ENCODE data around the gene DPP4.

The DPP4 gene

GRCh38 chr2:162037886-162038285 is 36.1 kb downstream of the DPP4 start (continued):
- TF ChIP-seq, protein P1, sequence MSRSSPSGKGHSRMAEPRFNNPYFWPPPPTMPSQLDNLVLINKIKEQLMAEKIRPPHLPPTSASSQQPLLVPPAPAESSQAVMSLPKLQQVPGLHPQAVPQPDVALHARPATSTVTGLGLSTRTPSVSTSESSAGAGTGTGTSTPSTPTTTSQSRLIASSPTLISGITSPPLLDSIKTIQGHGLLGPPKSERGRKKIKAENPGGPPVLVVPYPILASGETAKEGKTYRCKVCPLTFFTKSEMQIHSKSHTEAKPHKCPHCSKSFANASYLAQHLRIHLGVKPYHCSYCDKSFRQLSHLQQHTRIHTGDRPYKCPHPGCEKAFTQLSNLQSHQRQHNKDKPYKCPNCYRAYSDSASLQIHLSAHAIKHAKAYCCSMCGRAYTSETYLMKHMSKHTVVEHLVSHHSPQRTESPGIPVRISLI (tag by site-specific recombination; IDR thresholded peaks at IDR 0.05), result no peak
- TF ChIP-seq ZNF335 (tag by site-specific recombination; conservative IDR thresholded peaks at IDR 0.05), result no peak
- no peak for TF ChIP-seq GLIS1 (tag by site-specific recombination; IDR thresholded peaks at IDR 0.05)
- no peak for TF ChIP-seq ZNF701 (tag by site-specific recombination; IDR thresholded peaks at IDR 0.05)
- no peak for TF ChIP-seq ZNF211 (tag by site-specific recombination; IDR thresholded peaks at IDR 0.05; ENCODE audit: low read depth)
- TF ChIP-seq ZSCAN18 (tag by site-specific recombination; IDR thresholded peaks at IDR 0.05), result no peak
- TF ChIP-seq, protein P2, sequence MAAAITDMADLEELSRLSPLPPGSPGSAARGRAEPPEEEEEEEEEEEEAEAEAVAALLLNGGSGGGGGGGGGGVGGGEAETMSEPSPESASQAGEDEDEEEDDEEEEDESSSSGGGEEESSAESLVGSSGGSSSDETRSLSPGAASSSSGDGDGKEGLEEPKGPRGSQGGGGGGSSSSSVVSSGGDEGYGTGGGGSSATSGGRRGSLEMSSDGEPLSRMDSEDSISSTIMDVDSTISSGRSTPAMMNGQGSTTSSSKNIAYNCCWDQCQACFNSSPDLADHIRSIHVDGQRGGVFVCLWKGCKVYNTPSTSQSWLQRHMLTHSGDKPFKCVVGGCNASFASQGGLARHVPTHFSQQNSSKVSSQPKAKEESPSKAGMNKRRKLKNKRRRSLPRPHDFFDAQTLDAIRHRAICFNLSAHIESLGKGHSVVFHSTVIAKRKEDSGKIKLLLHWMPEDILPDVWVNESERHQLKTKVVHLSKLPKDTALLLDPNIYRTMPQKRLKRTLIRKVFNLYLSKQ (tag by site-specific recombination; IDR thresholded peaks at IDR 0.05; ENCODE audit: borderline replicate concordance), result no peak

DNA sequence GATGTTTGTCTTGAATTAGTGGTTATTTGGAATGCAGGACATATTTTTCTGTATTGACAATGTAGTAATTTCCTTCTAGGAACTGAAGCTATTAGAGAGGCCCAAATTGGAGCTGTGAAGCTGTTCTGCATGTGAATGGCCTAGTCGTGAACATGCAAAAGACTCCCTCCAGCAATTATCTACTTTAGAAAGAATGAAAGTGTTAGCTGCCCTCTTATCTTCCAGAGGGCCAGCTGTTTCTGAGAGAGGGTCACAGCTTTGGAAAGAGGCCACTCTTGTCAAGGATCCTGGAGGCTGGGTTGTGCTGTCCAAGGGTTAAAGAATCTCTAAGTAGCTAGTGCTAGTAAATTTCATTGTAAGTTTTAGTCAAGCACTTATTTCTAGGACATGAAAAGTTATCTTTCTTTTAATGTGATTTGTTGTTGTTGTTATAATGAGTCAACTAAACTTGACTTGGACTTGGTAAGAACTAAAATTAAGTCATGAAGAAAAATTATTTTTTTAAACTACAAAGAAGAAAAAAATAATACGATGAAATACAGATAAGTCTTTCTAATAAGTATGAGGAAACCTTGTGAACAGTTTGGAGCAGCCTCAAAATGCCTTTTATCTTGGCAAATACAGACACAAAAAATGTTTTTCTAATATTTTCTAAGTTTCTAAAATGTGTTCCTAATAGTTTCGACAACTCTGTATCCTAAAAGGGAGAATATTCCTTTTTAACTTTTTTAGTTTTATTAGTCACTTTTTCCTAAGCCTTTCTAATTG is 36.8 kb downstream of the DPP4 start:
- no peaks in the 10 kb centered on the region for H3K4me1 ChIP-seq (ENCODE audit: control insufficient read depth, insufficient read depth, low read length)
- H3K9me3 ChIP-seq (ENCODE audit: control insufficient read depth, insufficient read depth, low read depth, low read length), result no peaks in the 10 kb centered on the region
- POLR2A ChIA-PET, result no interaction called here
- CTCF ChIA-PET, result interaction anchor here (0.6 to 1.2 kb wide), 3 partner anchors 18 to 122 kb away, joined by 3 read pairs; no protein-coding TSS in a partner anchor
- TF ChIP-seq PBX3 (CRISPR knock-in tag; IDR thresholded peaks at IDR 0.05) (no peak), ZNF133 (tag by site-specific recombination; IDR thresholded peaks at IDR 0.05) (no peak), SCRT2 (tag by site-specific recombination; IDR thresholded peaks at IDR 0.05) (no peak), KLF16 (tag by site-specific recombination; IDR thresholded peaks at IDR 0.05) (no peak), KLF10 (tag by site-specific recombination; IDR thresholded peaks at IDR 0.05) (no peak), ZBTB17 (tag by site-specific recombination; IDR thresholded peaks at IDR 0.05) (no peak)
- TF ChIP-seq, protein P3, sequence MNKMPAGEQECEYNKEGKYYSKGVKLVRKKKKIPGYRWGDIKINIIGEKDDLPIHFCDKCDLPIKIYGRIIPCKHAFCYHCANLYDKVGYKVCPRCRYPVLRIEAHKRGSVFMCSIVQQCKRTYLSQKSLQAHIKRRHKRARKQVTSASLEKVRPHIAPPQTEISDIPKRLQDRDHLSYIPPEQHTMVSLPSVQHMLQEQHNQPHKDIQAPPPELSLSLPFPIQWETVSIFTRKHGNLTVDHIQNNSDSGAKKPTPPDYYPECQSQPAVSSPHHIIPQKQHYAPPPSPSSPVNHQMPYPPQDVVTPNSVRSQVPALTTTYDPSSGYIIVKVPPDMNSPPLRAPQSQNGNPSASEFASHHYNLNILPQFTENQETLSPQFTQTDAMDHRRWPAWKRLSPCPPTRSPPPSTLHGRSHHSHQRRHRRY (tag by site-specific recombination; IDR thresholded peaks at IDR 0.05), result no peak
- TF ChIP-seq, protein P4, sequence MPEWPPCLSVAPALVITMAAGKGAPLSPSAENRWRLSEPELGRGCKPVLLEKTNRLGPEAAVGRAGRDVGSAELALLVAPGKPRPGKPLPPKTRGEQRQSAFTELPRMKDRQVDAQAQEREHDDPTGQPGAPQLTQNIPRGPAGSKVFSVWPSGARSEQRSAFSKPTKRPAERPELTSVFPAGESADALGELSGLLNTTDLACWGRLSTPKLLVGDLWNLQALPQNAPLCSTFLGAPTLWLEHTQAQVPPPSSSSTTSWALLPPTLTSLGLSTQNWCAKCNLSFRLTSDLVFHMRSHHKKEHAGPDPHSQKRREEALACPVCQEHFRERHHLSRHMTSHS (tag by site-specific recombination; IDR thresholded peaks at IDR 0.05), result no peak
- H3K4me3 ChIP-seq (ENCODE audit: low read depth, low read length), result no peak overlapping the region
- no peaks in the 10 kb centered on the region for H3K36me3 ChIP-seq (ENCODE audit: control insufficient read depth in 2 of 2, insufficient read depth in 1 of 2, low read length in 2 of 2)
- H3K27ac ChIP-seq (ENCODE audit: extremely low read depth, low read depth, low read length), result no peak overlapping the region

Data from HEK293 (cell line).